ENCODE data around the gene LMCD1. TPM values are rescaled to one million over a fixed set of nuclear protein-coding genes. Genes with fewer than 3 reads are reported as not detected.

The LMCD1 gene
- polyA plus RNA-seq, 3 donors, result 0.09 to 0.51 TPM; not detected in 1

GRCh38 chr3:8481380-8481779 is 20.2 kb upstream of the LMCD1 start:
- H3K4me1 ChIP-seq (ENCODE audit: control insufficient read depth in 1 of 2, insufficient read depth in 2 of 2, low read length in 2 of 2), result no peaks in the 10 kb centered on the region
- no peak overlapping the region for H3K4me3 ChIP-seq (replicated peaks in 1 of 3; ENCODE audit: low read depth in 2 of 3, low read length in 3 of 3)
- H3K9ac ChIP-seq (ENCODE audit: insufficient read depth, low read length, poor library complexity, severe bottlenecking), result no peak overlapping the region
- H3K9me3 ChIP-seq (replicated peaks in 1 of 2; ENCODE audit: control insufficient read depth in 1 of 2, insufficient read depth in 1 of 2, low read length in 2 of 2), result no peaks in the 10 kb centered on the region
- no peaks in the 10 kb centered on the region for H3K79me2 ChIP-seq (ENCODE audit: insufficient read depth, low read length)
- Mint-ChIP-seq H3K4me1 (no peaks in the 10 kb centered on the region), H3K27me3 (ENCODE audit: low read depth in 3 of 3) (peaks cover 1 to 3% (median 1%) of the 10 kb centered on the region in 3 donors), H3K9me3 (peaks cover 0 to 2% (median 0%) of the 10 kb centered on the region in 7 donors), H3K4me3 (no peak overlapping the region), H3K27ac (no peak overlapping the region), H3K36me3 (no peaks in the 10 kb centered on the region)
- no peaks in the 10 kb centered on the region for H3K27me3 ChIP-seq (ENCODE audit: control insufficient read depth in 2 of 2, insufficient read depth in 2 of 2, low read length in 2 of 2)
- H3K36me3 ChIP-seq (replicated peaks in 1 of 2; ENCODE audit: control insufficient read depth in 1 of 2, insufficient read depth in 2 of 2, low read length in 2 of 2), result no peaks in the 10 kb centered on the region
- DNase-seq, result no peak
- TF ChIP-seq CTCF (IDR thresholded peaks at IDR 0.05), result no peak
- WGBS (ENCODE audit: insufficient coverage), result no CpG with 5 or more reads among the region's 2 CpGs
- H4K20me1 ChIP-seq (ENCODE audit: insufficient read depth, low read length), result no peaks in the 10 kb centered on the region
- no peak overlapping the region for H3K4me2 ChIP-seq (replicated peaks; ENCODE audit: extremely low read depth, low read length, poor library complexity, severe bottlenecking)
- intact Hi-C loops (cut with micrococcal nuclease), result no loop called here
- no peak overlapping the region for H2AFZ ChIP-seq (ENCODE audit: insufficient read depth, low read depth, low read length, poor library complexity, severe bottlenecking)
- H3K27ac ChIP-seq (ENCODE audit: low read depth in 1 of 2, low read length in 2 of 2), result no peak overlapping the region

GRCh38 chr3:8482263-8482662 is 19.4 kb upstream of the LMCD1 start:
- H3K9me3 ChIP-seq (replicated peaks in 1 of 2; ENCODE audit: control insufficient read depth in 1 of 2, insufficient read depth in 1 of 2, low read length in 2 of 2), result no peaks in the 10 kb centered on the region
- no peak overlapping the region for H3K4me3 ChIP-seq (replicated peaks in 1 of 3; ENCODE audit: low read depth in 2 of 3, low read length in 3 of 3)
- WGBS (ENCODE audit: insufficient coverage), result no CpG with 5 or more reads among the region's 2 CpGs
- H3K4me1 ChIP-seq (ENCODE audit: control insufficient read depth in 1 of 2, insufficient read depth in 2 of 2, low read length in 2 of 2), result no peaks in the 10 kb centered on the region
- H3K27me3 ChIP-seq (ENCODE audit: control insufficient read depth in 2 of 2, insufficient read depth in 2 of 2, low read length in 2 of 2), result no peaks in the 10 kb centered on the region
- no peaks in the 10 kb centered on the region for H3K79me2 ChIP-seq (ENCODE audit: insufficient read depth, low read length)
- no peaks in the 10 kb centered on the region for H3K36me3 ChIP-seq (replicated peaks in 1 of 2; ENCODE audit: control insufficient read depth in 1 of 2, insufficient read depth in 2 of 2, low read length in 2 of 2)
- peaks cover 0 to 2% (median 0%) of the 10 kb centered on the region in 7 donors for H3K9me3 Mint-ChIP-seq
- H3K36me3 Mint-ChIP-seq, result no peaks in the 10 kb centered on the region
- H3K27ac ChIP-seq (ENCODE audit: low read depth in 1 of 2, low read length in 2 of 2), result no peak overlapping the region
- no peak for TF ChIP-seq CTCF (IDR thresholded peaks at IDR 0.05)
- H3K4me2 ChIP-seq (replicated peaks; ENCODE audit: extremely low read depth, low read length, poor library complexity, severe bottlenecking), result no peak overlapping the region
- peak overlapping the region in 1 of 7 donors; percentile 51 for H3K27ac Mint-ChIP-seq
- no peak overlapping the region for H3K9ac ChIP-seq (ENCODE audit: insufficient read depth, low read length, poor library complexity, severe bottlenecking)
- intact Hi-C loops (cut with micrococcal nuclease), result no loop called here
- DNase-seq, result no peak
- H2AFZ ChIP-seq (ENCODE audit: insufficient read depth, low read depth, low read length, poor library complexity, severe bottlenecking), result no peak overlapping the region
- peaks cover 1 to 2% (median 1%) of the 10 kb centered on the region in 3 donors for H3K27me3 Mint-ChIP-seq (ENCODE audit: low read depth in 3 of 3)
- no peak overlapping the region for H3K4me3 Mint-ChIP-seq
- H3K4me1 Mint-ChIP-seq, result no peaks in the 10 kb centered on the region
- H4K20me1 ChIP-seq (ENCODE audit: insufficient read depth, low read length), result no peaks in the 10 kb centered on the region

Data from CD14-positive monocyte (primary cell).